ENCODE results near the gene SHOC1. TPM values are rescaled to one million over a fixed set of nuclear protein-coding genes. Genes with fewer than 3 reads are reported as not detected.
"Not testable (repeated sequence)": the region's sequence is repeated elsewhere in the genome, so short reads cannot be mapped to it uniquely, and the experiment has no call there.

The SHOC1 gene
- total RNA-seq, 1 donor from 2014 or later, result not detected

DNA sequence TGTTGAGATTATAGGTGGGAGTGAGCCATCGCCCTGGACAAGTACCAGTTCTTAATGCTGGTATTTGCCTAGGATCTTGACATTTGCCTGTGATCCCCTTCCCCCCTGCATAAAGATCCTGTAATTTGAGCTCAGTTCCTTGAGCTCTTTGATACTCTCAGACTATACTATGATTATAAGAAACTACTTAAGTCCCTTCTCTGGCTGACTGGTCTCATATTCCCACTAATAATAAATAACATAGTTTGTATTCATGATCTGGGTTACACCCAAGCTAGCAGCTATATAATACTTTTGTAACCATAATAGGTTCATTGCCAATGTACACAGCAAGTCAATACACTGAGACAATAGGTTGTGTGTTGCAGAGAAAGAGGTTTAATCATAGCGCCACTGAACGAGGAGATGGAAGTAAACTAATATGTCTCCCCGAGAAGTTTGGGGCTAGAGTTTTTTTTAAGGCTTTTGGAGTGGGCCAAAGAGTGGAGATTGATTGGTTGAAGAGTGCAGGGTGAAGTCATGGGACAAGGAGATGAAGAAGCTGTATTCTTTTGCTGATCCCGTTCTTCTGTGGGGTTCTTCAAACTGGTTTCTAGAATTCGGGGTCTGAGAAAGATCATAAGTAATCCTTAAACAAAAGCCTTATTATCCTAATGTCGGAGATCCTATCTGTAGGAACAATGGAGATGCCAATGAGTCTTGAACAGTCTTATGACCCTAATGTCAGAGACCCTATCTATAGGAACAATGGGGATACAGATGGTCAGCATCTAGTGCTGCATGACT lies 20.7 kb upstream of the SHOC1 start:
- H3K27ac ChIP-seq (ENCODE audit: low read depth, low read length), result no peak overlapping the region
- no peaks in the 10 kb centered on the region for H3K79me2 ChIP-seq (ENCODE audit: insufficient read depth, low read length)
- H3K4me3 ChIP-seq (ENCODE audit: insufficient read depth, low read depth, low read length), result no peak overlapping the region
- no peaks in the 10 kb centered on the region for H3K4me1 ChIP-seq (ENCODE audit: insufficient read depth, low read length)
- no peaks in the 10 kb centered on the region for H3K9me3 ChIP-seq (ENCODE audit: insufficient read depth, low read depth, low read length)
- DNase-seq (ENCODE audit: low read depth), result no peak
- Mint-ChIP-seq H3K4me1 (ENCODE audit: low read depth, unreplicated experiment) (no peaks in the 10 kb centered on the region), H3K9me3 (ENCODE audit: unreplicated experiment) (peaks cover 2% of the 10 kb centered on the region), H3K36me3 (ENCODE audit: low read depth, unreplicated experiment) (peaks cover 2% of the 10 kb centered on the region), H3K4me3 (ENCODE audit: unreplicated experiment) (no peak overlapping the region), H3K27ac (ENCODE audit: unreplicated experiment) (no peak overlapping the region), H3K27me3 (ENCODE audit: low read depth, unreplicated experiment) (peaks cover under 1% of the 10 kb centered on the region)
- no peak overlapping the region for H3K9ac ChIP-seq (ENCODE audit: low read length)
- H2AFZ ChIP-seq (ENCODE audit: low read depth, low read length), result no peak overlapping the region
- no peak for FAIRE-seq
- TF ChIP-seq EZH2 (IDR thresholded peaks at IDR 0.05; ENCODE audit: insufficient read depth, low read length), result no peak
- TF ChIP-seq, protein P1, sequence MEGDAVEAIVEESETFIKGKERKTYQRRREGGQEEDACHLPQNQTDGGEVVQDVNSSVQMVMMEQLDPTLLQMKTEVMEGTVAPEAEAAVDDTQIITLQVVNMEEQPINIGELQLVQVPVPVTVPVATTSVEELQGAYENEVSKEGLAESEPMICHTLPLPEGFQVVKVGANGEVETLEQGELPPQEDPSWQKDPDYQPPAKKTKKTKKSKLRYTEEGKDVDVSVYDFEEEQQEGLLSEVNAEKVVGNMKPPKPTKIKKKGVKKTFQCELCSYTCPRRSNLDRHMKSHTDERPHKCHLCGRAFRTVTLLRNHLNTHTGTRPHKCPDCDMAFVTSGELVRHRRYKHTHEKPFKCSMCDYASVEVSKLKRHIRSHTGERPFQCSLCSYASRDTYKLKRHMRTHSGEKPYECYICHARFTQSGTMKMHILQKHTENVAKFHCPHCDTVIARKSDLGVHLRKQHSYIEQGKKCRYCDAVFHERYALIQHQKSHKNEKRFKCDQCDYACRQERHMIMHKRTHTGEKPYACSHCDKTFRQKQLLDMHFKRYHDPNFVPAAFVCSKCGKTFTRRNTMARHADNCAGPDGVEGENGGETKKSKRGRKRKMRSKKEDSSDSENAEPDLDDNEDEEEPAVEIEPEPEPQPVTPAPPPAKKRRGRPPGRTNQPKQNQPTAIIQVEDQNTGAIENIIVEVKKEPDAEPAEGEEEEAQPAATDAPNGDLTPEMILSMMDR (IDR thresholded peaks at IDR 0.05; ENCODE audit: insufficient read depth, low read depth, low read length), result no peak
- H3K4me2 ChIP-seq (ENCODE audit: low read length), result no peak overlapping the region
- H4K20me1 ChIP-seq (ENCODE audit: insufficient read depth, low read length), result no peaks in the 10 kb centered on the region
- no peaks in the 10 kb centered on the region for H3K27me3 ChIP-seq (ENCODE audit: insufficient read depth, low read length)
- no peaks in the 10 kb centered on the region for H3K36me3 ChIP-seq (ENCODE audit: insufficient read depth, low read length)

- H3K9me3 Mint-ChIP-seq (ENCODE audit: unreplicated experiment), result peaks cover 2% of the 10 kb centered on the region
- Histone ChIP-seq H3K4me3 (ENCODE audit: insufficient read depth, low read depth, low read length) (no peak overlapping the region), H3K4me2 (ENCODE audit: low read length) (no peak overlapping the region), H3K79me2 (ENCODE audit: insufficient read depth, low read length) (no peaks in the 10 kb centered on the region), H2AFZ (ENCODE audit: low read depth, low read length) (no peak overlapping the region), H3K27ac (ENCODE audit: low read depth, low read length) (no peak overlapping the region), H3K9me3 (ENCODE audit: insufficient read depth, low read depth, low read length) (no peaks in the 10 kb centered on the region), H3K9ac (ENCODE audit: low read length) (no peak overlapping the region), H4K20me1 (ENCODE audit: insufficient read depth, low read length) (no peaks in the 10 kb centered on the region), H3K4me1 (ENCODE audit: insufficient read depth, low read length) (no peaks in the 10 kb centered on the region), H3K36me3 (ENCODE audit: insufficient read depth, low read length) (no peaks in the 10 kb centered on the region), H3K27me3 (ENCODE audit: insufficient read depth, low read length) (no peaks in the 10 kb centered on the region)
- no peaks in the 10 kb centered on the region for H3K4me1 Mint-ChIP-seq (ENCODE audit: low read depth, unreplicated experiment)
- no peak for FAIRE-seq
- no peak overlapping the region for H3K4me3 Mint-ChIP-seq (ENCODE audit: unreplicated experiment)
- TF ChIP-seq EZH2 (IDR thresholded peaks at IDR 0.05; ENCODE audit: insufficient read depth, low read length), result no peak
- TF ChIP-seq, protein P1 (IDR thresholded peaks at IDR 0.05; ENCODE audit: insufficient read depth, low read depth, low read length), result no peak
- no peak overlapping the region for H3K27ac Mint-ChIP-seq (ENCODE audit: unreplicated experiment)
- no peaks in the 10 kb centered on the region for H3K27me3 Mint-ChIP-seq (ENCODE audit: low read depth, unreplicated experiment)
- no peak for DNase-seq (ENCODE audit: low read depth)
- peaks cover 5% of the 10 kb centered on the region for H3K36me3 Mint-ChIP-seq (ENCODE audit: low read depth, unreplicated experiment)
These were observed 17.6 kb upstream of the SHOC1 start for GRCh38 chr9:111812337-111812736.

DNA sequence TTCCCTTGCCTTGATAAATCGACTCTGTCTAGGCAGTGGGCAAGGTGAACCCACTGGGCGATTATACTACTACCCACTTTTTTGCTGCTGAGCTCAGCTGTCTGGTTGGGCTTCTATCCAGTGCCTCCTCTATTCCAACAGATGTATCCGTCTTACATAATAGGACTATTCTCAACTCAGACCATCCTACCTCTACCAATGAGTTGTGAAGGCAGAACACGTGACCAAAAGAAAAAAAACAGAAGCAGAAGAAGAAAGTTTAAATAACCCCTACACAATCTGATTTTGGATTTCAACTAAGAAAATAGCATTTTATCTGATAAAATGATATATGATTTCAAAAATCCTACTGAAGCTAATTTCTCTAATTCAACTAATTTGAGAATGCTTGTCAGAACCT lies 16.2 kb upstream of the SHOC1 start:
- DNase-seq (ENCODE audit: low read depth) (no peak), FAIRE-seq (no peak)
- TF ChIP-seq EZH2 (IDR thresholded peaks at IDR 0.05; ENCODE audit: insufficient read depth, low read length), result no peak
- TF ChIP-seq, protein P1 (IDR thresholded peaks at IDR 0.05; ENCODE audit: insufficient read depth, low read depth, low read length), result no peak

DNA sequence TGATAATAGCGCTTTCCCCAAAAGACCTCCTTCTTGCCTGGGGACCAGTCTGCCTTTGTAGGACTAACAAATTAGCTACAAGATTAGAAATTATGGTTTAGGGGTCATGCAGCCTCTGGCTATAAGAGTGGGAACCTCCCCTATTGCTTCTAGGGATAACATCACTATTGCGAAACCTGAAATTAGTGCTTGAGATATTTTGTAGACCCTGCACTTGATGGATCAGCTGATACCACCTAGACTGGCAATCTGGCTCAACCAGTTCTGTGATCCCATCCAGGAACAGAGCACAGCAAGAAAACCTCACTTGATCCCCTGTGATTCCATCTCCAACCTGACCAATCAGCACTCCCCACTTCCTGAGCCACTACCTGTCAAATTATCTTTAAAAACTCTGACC lies 15.7 kb upstream of the SHOC1 start:
- H3K27me3 Mint-ChIP-seq (ENCODE audit: low read depth, unreplicated experiment); H3K4me3 ChIP-seq (ENCODE audit: insufficient read depth, low read depth, low read length); H3K27me3 ChIP-seq (ENCODE audit: insufficient read depth, low read length); FAIRE-seq; H3K9me3 ChIP-seq (ENCODE audit: insufficient read depth, low read depth, low read length); H4K20me1 ChIP-seq (ENCODE audit: insufficient read depth, low read length); H3K9ac ChIP-seq (ENCODE audit: low read length); H3K4me1 ChIP-seq (ENCODE audit: insufficient read depth, low read length); H3K4me1 Mint-ChIP-seq (ENCODE audit: low read depth, unreplicated experiment); H3K27ac ChIP-seq (ENCODE audit: low read depth, low read length); H3K9me3 Mint-ChIP-seq (ENCODE audit: unreplicated experiment); H3K4me3 Mint-ChIP-seq (ENCODE audit: unreplicated experiment); H3K4me2 ChIP-seq (ENCODE audit: low read length); H3K36me3 Mint-ChIP-seq (ENCODE audit: low read depth, unreplicated experiment); H3K79me2 ChIP-seq (ENCODE audit: insufficient read depth, low read length); DNase-seq (ENCODE audit: low read depth); H3K27ac Mint-ChIP-seq (ENCODE audit: unreplicated experiment); H2AFZ ChIP-seq (ENCODE audit: low read depth, low read length); H3K36me3 ChIP-seq (ENCODE audit: insufficient read depth, low read length): not testable (repeated sequence)

More for the DNA sequence above, 16.2 kb upstream of the SHOC1 start:
- no peaks in the 10 kb centered on the region for H3K9me3 ChIP-seq (ENCODE audit: insufficient read depth, low read depth, low read length)
- H3K4me3 Mint-ChIP-seq (ENCODE audit: unreplicated experiment), result no peak overlapping the region
- H3K4me1 Mint-ChIP-seq (ENCODE audit: low read depth, unreplicated experiment), result peaks cover 5% of the 10 kb centered on the region
- H3K36me3 Mint-ChIP-seq (ENCODE audit: low read depth, unreplicated experiment), result peaks cover 3% of the 10 kb centered on the region
- no peaks in the 10 kb centered on the region for H3K36me3 ChIP-seq (ENCODE audit: insufficient read depth, low read length)
- H3K27ac Mint-ChIP-seq (ENCODE audit: unreplicated experiment), result no peak overlapping the region
- H3K4me2 ChIP-seq (ENCODE audit: low read length), result no peak overlapping the region
- no peaks in the 10 kb centered on the region for H3K27me3 Mint-ChIP-seq (ENCODE audit: low read depth, unreplicated experiment)
- H3K9ac ChIP-seq (ENCODE audit: low read length), result no peak overlapping the region
- no peak overlapping the region for H3K27ac ChIP-seq (ENCODE audit: low read depth, low read length)
- no peaks in the 10 kb centered on the region for H3K27me3 ChIP-seq (ENCODE audit: insufficient read depth, low read length)
- H4K20me1 ChIP-seq (ENCODE audit: insufficient read depth, low read length), result no peaks in the 10 kb centered on the region
- H3K4me3 ChIP-seq (ENCODE audit: insufficient read depth, low read depth, low read length), result no peak overlapping the region
- peaks cover 2% of the 10 kb centered on the region for H3K9me3 Mint-ChIP-seq (ENCODE audit: unreplicated experiment)
- H3K79me2 ChIP-seq (ENCODE audit: insufficient read depth, low read length), result no peaks in the 10 kb centered on the region
- no peak overlapping the region for H2AFZ ChIP-seq (ENCODE audit: low read depth, low read length)
- H3K4me1 ChIP-seq (ENCODE audit: insufficient read depth, low read length), result peaks cover 5% of the 10 kb centered on the region

Data from astrocyte (in vitro differentiated cells and primary cell).